Measurements from ENCODE around the gene CELSR1. TPM values are rescaled to one million over a fixed set of nuclear protein-coding genes. Genes with fewer than 3 reads are reported as not detected.

Gene CELSR1
- polyA plus RNA-seq, 2 donors: 19.8 to 34.8 TPM

- whole genome bisulfite sequencing, 2 donors: 57 to 69% methylated on average over 25 of the region's 25 CpGs
- no peaks in the 10 kb centered on the region for H3K9me3 ChIP-seq (ENCODE audit: control insufficient read depth in 2 of 2, insufficient read depth in 1 of 2, low read depth in 1 of 2, low read length in 1 of 2)
Observed at GRCh38 chr22:46362203-46362933, 175.1 kb downstream of the CELSR1 start.

GRCh38 chr22:46361826-46362202 lies 175.6 kb downstream of the CELSR1 start:
- Histone ChIP-seq H3K27me3 (ENCODE audit: control insufficient read depth in 1 of 2, insufficient read depth in 2 of 2, low read length in 2 of 2) (no peaks in the 10 kb centered on the region), H3K27ac (ENCODE audit: low read depth in 2 of 2, low read length in 1 of 2) (no peak overlapping the region), H3K4me3 (ENCODE audit: low read depth in 1 of 2, low read length in 2 of 2) (no peak overlapping the region), H3K9me3 (ENCODE audit: control insufficient read depth in 2 of 2, insufficient read depth in 1 of 2, low read depth in 1 of 2, low read length in 1 of 2) (no peaks in the 10 kb centered on the region), H3K36me3 (ENCODE audit: control insufficient read depth in 2 of 2, insufficient read depth in 2 of 2, low read length in 1 of 2) (peaks cover 0 to 52% of the 10 kb centered on the region in 2 donors), H3K4me1 (ENCODE audit: control insufficient read depth in 2 of 2, insufficient read depth in 2 of 2, low read length in 1 of 2) (no peaks in the 10 kb centered on the region)
- WGBS, 2 donors: 46 to 54% methylated on average over 11 of the region's 11 CpGs

More at GRCh38 chr22:46362203-46362933, 175.1 kb downstream of the CELSR1 start:
- H3K4me1 ChIP-seq (ENCODE audit: control insufficient read depth in 2 of 2, insufficient read depth in 2 of 2, low read length in 1 of 2): no peaks in the 10 kb centered on the region
- no peaks in the 10 kb centered on the region for H3K27me3 ChIP-seq (ENCODE audit: control insufficient read depth in 1 of 2, insufficient read depth in 2 of 2, low read length in 2 of 2)
- no peak overlapping the region for H3K27ac ChIP-seq (ENCODE audit: low read depth in 2 of 2, low read length in 1 of 2)
- H3K4me3 ChIP-seq (ENCODE audit: low read depth in 1 of 2, low read length in 2 of 2): no peak overlapping the region
- H3K36me3 ChIP-seq (ENCODE audit: control insufficient read depth in 2 of 2, insufficient read depth in 2 of 2, low read length in 1 of 2): peaks cover 0 to 52% of the 10 kb centered on the region in 2 donors

GRCh38 chr22:46360891-46361290 lies 176.5 kb downstream of the CELSR1 start:
- H3K36me3 ChIP-seq (ENCODE audit: control insufficient read depth in 2 of 2, insufficient read depth in 2 of 2, low read length in 1 of 2): peaks cover 0 to 55% of the 10 kb centered on the region in 2 donors
- no peak overlapping the region for H3K4me3 ChIP-seq (ENCODE audit: low read depth in 1 of 2, low read length in 2 of 2)
- H3K9me3 ChIP-seq (ENCODE audit: control insufficient read depth in 2 of 2, insufficient read depth in 1 of 2, low read depth in 1 of 2, low read length in 1 of 2): no peaks in the 10 kb centered on the region
- peaks cover 0 to 1% of the 10 kb centered on the region in 2 donors for H3K4me1 ChIP-seq (ENCODE audit: control insufficient read depth in 2 of 2, insufficient read depth in 2 of 2, low read length in 1 of 2)
- WGBS, 2 donors: 92% methylated on average over 10 of the region's 10 CpGs
- no peaks in the 10 kb centered on the region for H3K27me3 ChIP-seq (ENCODE audit: control insufficient read depth in 1 of 2, insufficient read depth in 2 of 2, low read length in 2 of 2)
- no peak overlapping the region for H3K27ac ChIP-seq (ENCODE audit: low read depth in 2 of 2, low read length in 1 of 2)

GRCh38 chr22:46360097-46360496 lies 177.3 kb downstream of the CELSR1 start:
- Histone ChIP-seq H3K4me3 (ENCODE audit: low read depth in 1 of 2, low read length in 2 of 2) (no peak overlapping the region), H3K27ac (ENCODE audit: low read depth in 2 of 2, low read length in 1 of 2) (no peak overlapping the region), H3K4me1 (ENCODE audit: control insufficient read depth in 2 of 2, insufficient read depth in 2 of 2, low read length in 1 of 2) (peaks cover 0 to 6% of the 10 kb centered on the region in 2 donors), H3K27me3 (ENCODE audit: control insufficient read depth in 1 of 2, insufficient read depth in 2 of 2, low read length in 2 of 2) (no peaks in the 10 kb centered on the region), H3K9me3 (ENCODE audit: control insufficient read depth in 2 of 2, insufficient read depth in 1 of 2, low read depth in 1 of 2, low read length in 1 of 2) (no peaks in the 10 kb centered on the region), H3K36me3 (ENCODE audit: control insufficient read depth in 2 of 2, insufficient read depth in 2 of 2, low read length in 1 of 2) (peaks cover 0 to 59% of the 10 kb centered on the region in 2 donors)
- WGBS, 2 donors: 80 to 81% methylated on average over 5 of the region's 5 CpGs

- Histone ChIP-seq H3K27ac (ENCODE audit: low read depth in 2 of 2, low read length in 1 of 2) (no peak overlapping the region), H3K9me3 (ENCODE audit: control insufficient read depth in 2 of 2, insufficient read depth in 1 of 2, low read depth in 1 of 2, low read length in 1 of 2) (no peaks in the 10 kb centered on the region), H3K36me3 (ENCODE audit: control insufficient read depth in 2 of 2, insufficient read depth in 2 of 2, low read length in 1 of 2) (peaks cover 0 to 57% of the 10 kb centered on the region in 2 donors), H3K4me3 (ENCODE audit: low read depth in 1 of 2, low read length in 2 of 2) (no peak overlapping the region), H3K27me3 (ENCODE audit: control insufficient read depth in 1 of 2, insufficient read depth in 2 of 2, low read length in 2 of 2) (no peaks in the 10 kb centered on the region), H3K4me1 (ENCODE audit: control insufficient read depth in 2 of 2, insufficient read depth in 2 of 2, low read length in 1 of 2) (peaks cover 0 to 6% of the 10 kb centered on the region in 2 donors)
- 82 to 89% methylated on average over 13 to 14 of the region's 14 CpGs for WGBS, 2 donors
Observed at GRCh38 chr22:46359362-46359761, 178.1 kb downstream of the CELSR1 start.

GRCh38 chr22:46358766-46359165 lies 178.7 kb downstream of the CELSR1 start:
- Histone ChIP-seq H3K27me3 (ENCODE audit: control insufficient read depth in 1 of 2, insufficient read depth in 2 of 2, low read length in 2 of 2) (no peaks in the 10 kb centered on the region), H3K27ac (ENCODE audit: low read depth in 2 of 2, low read length in 1 of 2) (no peak overlapping the region), H3K4me1 (ENCODE audit: control insufficient read depth in 2 of 2, insufficient read depth in 2 of 2, low read length in 1 of 2) (peaks cover 0 to 7% of the 10 kb centered on the region in 2 donors), H3K36me3 (ENCODE audit: control insufficient read depth in 2 of 2, insufficient read depth in 2 of 2, low read length in 1 of 2) (peaks cover 0 to 58% of the 10 kb centered on the region in 2 donors), H3K9me3 (ENCODE audit: control insufficient read depth in 2 of 2, insufficient read depth in 1 of 2, low read depth in 1 of 2, low read length in 1 of 2) (no peaks in the 10 kb centered on the region), H3K4me3 (ENCODE audit: low read depth in 1 of 2, low read length in 2 of 2) (no peak overlapping the region)
- WGBS, 2 donors: 88 to 90% methylated on average over 6 of the region's 6 CpGs

GRCh38 chr22:46357711-46358520 lies 179.5 kb downstream of the CELSR1 start:
- H3K4me1 ChIP-seq (ENCODE audit: control insufficient read depth in 2 of 2, insufficient read depth in 2 of 2, low read length in 1 of 2): peaks cover 0 to 13% of the 10 kb centered on the region in 2 donors
- no peaks in the 10 kb centered on the region for H3K9me3 ChIP-seq (ENCODE audit: control insufficient read depth in 2 of 2, insufficient read depth in 1 of 2, low read depth in 1 of 2, low read length in 1 of 2)
- WGBS, 2 donors: 78 to 81% methylated on average over 13 to 19 of the region's 19 CpGs
- no peak overlapping the region for H3K4me3 ChIP-seq (ENCODE audit: low read depth in 1 of 2, low read length in 2 of 2)
- no peak overlapping the region for H3K27ac ChIP-seq (ENCODE audit: low read depth in 2 of 2, low read length in 1 of 2)
- H3K27me3 ChIP-seq (ENCODE audit: control insufficient read depth in 1 of 2, insufficient read depth in 2 of 2, low read length in 2 of 2): no peaks in the 10 kb centered on the region
- H3K36me3 ChIP-seq (ENCODE audit: control insufficient read depth in 2 of 2, insufficient read depth in 2 of 2, low read length in 1 of 2): peaks cover 8 to 64% of the 10 kb centered on the region in 2 donors

- H3K27me3 ChIP-seq (ENCODE audit: control insufficient read depth in 1 of 2, insufficient read depth in 2 of 2, low read length in 2 of 2): no peaks in the 10 kb centered on the region
- peaks cover 8 to 68% of the 10 kb centered on the region in 2 donors for H3K36me3 ChIP-seq (ENCODE audit: control insufficient read depth in 2 of 2, insufficient read depth in 2 of 2, low read length in 1 of 2)
- peaks cover 0 to 19% of the 10 kb centered on the region in 2 donors for H3K4me1 ChIP-seq (ENCODE audit: control insufficient read depth in 2 of 2, insufficient read depth in 2 of 2, low read length in 1 of 2)
- H3K4me3 ChIP-seq (ENCODE audit: low read depth in 1 of 2, low read length in 2 of 2): no peak overlapping the region
- WGBS, 2 donors: 86 to 89% methylated on average over 23 of the region's 23 CpGs
- peak overlapping the region in 1 of 2 donors; percentile 28 for H3K27ac ChIP-seq (ENCODE audit: low read depth in 2 of 2, low read length in 1 of 2)
- no peaks in the 10 kb centered on the region for H3K9me3 ChIP-seq (ENCODE audit: control insufficient read depth in 2 of 2, insufficient read depth in 1 of 2, low read depth in 1 of 2, low read length in 1 of 2)
Observed at GRCh38 chr22:46356496-46357480, 180.6 kb downstream of the CELSR1 start.

- 70 to 80% methylated on average over 12 of the region's 12 CpGs for WGBS, 2 donors
- peaks cover 8 to 73% of the 10 kb centered on the region in 2 donors for H3K36me3 ChIP-seq (ENCODE audit: control insufficient read depth in 2 of 2, insufficient read depth in 2 of 2, low read length in 1 of 2)
Observed at GRCh38 chr22:46355996-46356471, 181.4 kb downstream of the CELSR1 start.

More at GRCh38 chr22:46355996-46356471, 181.4 kb downstream of the CELSR1 start:
- Histone ChIP-seq H3K9me3 (ENCODE audit: control insufficient read depth in 2 of 2, insufficient read depth in 1 of 2, low read depth in 1 of 2, low read length in 1 of 2) (no peaks in the 10 kb centered on the region), H3K27ac (ENCODE audit: low read depth in 2 of 2, low read length in 1 of 2) (peak overlapping the region in 1 of 2 donors; percentile 27), H3K27me3 (ENCODE audit: control insufficient read depth in 1 of 2, insufficient read depth in 2 of 2, low read length in 2 of 2) (no peaks in the 10 kb centered on the region), H3K4me3 (ENCODE audit: low read depth in 1 of 2, low read length in 2 of 2) (no peak overlapping the region), H3K4me1 (ENCODE audit: control insufficient read depth in 2 of 2, insufficient read depth in 2 of 2, low read length in 1 of 2) (peaks cover 0 to 19% of the 10 kb centered on the region in 2 donors)

Data from esophagus (tissue), 2 donors.